Stimulated activated naive CD4-positive, alpha-beta T cell (primary cell): ENCODE results near the gene R3HDM1.
"Not testable (repeated sequence)": the region's sequence is repeated elsewhere in the genome, so short reads cannot be mapped to it uniquely, and the experiment has no call there.

ENCODE experiments used
- DNase-seq, 6 experiments: peaks; one replicate each; lab custom pipeline; 2025; lab: John Stamatoyannopoulos, UW

R3HDM1 gene

GRCh38 chr2:135709992-135710391 is 178.7 kb downstream of the R3HDM1 start:
- peak; percentile 30 to 79 (median 56) for DNase-seq

GRCh38 chr2:135715086-135715485 is 183.8 kb downstream of the R3HDM1 start:
- DNase-seq: not testable (repeated sequence)

- DNase-seq: no peak
These were observed 196.9 kb downstream of the R3HDM1 start for GRCh38 chr2:135728064-135728743.

GRCh38 chr2:135732561-135732960 is 201.3 kb downstream of the R3HDM1 start:
- DNase-seq: no peak

GRCh38 chr2:135733045-135733444 is 201.8 kb downstream of the R3HDM1 start:
- DNase-seq: no peak

- no peak for DNase-seq
These were observed 205.3 kb downstream of the R3HDM1 start for GRCh38 chr2:135736546-135736945.

GRCh38 chr2:135740206-135740605 is 208.9 kb downstream of the R3HDM1 start:
- no peak for DNase-seq

GRCh38 chr2:135741043-135741394 is 209.7 kb downstream of the R3HDM1 start:
- no peak for DNase-seq

DNA sequence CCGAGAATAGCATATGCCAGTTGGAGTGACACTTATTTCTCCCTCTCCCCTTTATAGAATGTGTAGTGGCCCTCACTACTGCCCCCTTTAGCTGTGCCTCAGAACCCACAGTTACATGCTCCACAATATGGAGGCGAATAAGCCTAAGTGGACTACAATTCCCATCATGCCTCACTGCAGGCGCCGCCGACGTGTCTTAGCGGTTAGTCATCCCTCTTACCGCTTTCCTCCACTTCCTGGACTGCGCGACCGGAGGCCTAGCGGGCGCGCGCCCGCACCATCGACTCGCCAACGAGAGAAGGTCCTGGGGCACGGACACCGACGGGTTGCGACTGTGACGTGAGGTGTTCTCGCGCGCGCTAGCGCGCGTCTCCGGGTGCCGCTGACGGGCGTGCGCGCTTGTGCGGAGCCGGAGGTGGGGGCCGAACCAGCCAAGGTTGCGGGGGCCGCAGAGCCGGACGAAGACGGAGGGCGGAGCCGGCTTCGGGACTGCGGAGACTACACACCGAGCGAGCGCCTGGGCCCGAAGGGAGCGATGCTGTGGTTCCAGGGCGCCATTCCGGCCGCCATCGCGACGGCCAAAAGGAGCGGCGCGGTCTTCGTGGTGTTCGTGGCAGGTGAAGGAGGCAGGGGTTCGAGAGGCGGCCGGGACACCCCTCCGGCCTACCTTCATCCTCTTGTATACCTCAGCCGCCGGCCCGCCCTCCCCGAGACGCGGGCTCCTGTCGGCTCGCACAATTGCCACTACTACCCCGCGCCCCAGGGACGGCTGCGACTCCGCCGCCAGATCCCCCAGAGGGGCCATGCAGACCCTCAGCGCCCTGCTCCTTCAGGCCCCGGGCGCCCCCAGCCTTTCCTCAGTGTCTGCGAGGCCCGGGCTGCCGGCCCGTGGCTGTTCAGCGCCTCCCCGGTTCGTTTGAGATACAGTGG is 210.4 kb downstream of the R3HDM1 start, which contains the start of gene UBXN4:
TSS of gene UBXN4 (plus strand) at position 461 of the 930 bp plus-strand sequence. CDS start at position 536, 75 bp downstream.
- DNase-seq: peak; percentile 85 to 93 (median 89)

GRCh38 chr2:135742325-135742757 is 211.1 kb downstream of the R3HDM1 start:
- DNase-seq: peak; percentile 16 to 63 (median 39)

DNA sequence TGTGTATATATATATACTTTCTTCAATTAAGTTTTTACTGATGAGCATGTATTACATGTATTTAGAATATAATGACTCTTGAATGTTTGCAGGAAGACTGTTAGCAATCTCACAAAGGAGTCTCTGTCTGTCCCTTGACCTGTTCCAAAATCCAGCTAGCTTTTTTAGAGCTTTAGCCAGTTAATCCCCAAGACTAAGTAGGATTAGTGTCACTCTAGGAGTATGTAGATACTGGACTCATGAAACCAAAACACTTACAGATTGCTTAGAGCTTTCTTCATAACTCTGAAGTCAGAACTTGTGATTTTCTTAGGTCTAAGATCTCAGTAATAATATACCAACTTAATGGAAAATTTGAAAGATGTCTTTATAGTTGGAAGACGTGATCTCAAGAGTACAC is 212.6 kb downstream of the R3HDM1 start:
- DNase-seq: no peak

- no peak for DNase-seq
These were observed 213.6 kb downstream of the R3HDM1 start for GRCh38 chr2:135744760-135745314.

DNA sequence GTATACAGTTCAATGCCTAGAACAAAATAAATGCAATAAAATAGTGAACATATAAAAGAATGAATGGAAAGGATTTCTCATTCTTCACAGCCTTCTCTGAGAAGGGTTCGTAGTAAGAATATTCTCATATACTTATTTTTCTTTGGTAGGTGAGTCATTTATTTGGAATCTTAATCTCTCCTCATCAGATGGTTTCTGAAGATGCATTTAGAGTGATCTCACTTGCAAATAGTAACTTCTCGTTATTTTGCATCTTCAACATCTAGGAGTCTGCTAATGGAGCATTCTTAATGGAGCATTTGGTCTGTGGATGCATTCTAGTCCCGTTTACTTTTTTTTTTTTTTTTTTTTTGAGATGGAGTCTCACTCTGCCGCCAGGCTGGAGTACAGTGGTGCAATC is 214.3 kb downstream of the R3HDM1 start:
- no peak for DNase-seq

- no peak for DNase-seq
These were observed 224.3 kb downstream of the R3HDM1 start for GRCh38 chr2:135755573-135755972.

DNA sequence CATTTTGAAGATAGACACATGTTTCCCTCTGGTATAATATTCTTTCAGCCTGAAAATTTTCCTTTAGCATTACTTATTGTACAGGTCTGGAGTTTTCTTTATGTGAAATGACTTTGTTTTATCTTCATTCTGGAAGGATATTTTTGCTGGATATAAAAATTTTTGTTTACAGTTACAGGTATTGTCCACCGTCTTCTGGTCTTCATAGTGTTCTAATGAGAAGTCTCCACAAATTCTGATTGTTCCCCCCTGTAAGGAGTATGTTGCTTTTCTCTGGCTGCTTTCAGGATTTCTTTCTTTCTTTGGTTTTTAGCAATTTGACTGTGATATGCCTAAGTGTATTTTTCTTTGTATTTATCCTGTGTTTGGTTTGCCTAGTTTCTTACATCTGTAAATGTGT is 225.4 kb downstream of the R3HDM1 start:
- DNase-seq: no peak

DNA sequence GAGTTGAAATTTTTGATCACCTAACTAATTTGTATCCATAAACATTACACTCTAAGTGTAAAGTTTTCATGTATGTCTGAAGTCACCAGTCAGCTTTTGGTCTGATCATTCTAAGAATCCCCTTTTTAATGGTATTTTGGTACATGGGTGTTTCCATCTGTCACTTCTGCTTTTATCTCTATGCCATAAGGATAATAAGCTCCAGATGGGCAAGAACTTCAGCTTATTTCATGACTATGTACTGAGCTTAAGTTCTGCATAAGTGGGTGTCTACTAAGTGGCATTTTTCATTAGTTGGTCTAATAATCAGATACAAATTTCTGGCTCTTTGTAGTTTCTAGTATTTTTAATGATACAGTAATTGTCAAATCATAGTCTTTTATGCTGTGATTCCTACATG is 230.7 kb downstream of the R3HDM1 start:
- DNase-seq: no peak

DNA sequence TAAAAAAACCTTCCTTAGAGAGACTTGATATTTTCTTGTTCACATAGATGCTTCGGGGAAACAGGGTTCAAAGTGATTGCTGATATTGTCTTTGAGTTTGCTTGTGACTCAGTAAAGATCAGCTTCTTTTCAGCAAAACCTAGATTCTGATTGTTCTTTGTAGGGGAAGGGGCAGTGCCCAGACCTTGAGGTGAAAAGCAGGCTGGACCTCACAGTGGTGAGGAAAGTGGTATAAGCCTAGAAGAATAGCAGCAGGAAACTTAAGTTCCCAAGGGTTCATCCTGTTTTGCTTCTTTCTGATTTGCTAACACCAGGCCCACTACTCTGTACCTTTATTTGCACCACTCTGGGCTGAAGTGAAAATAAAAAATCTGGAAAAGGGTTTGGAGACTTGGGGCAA is 231.2 kb downstream of the R3HDM1 start:
- DNase-seq: no peak

- DNase-seq: no peak
These were observed 237.6 kb downstream of the R3HDM1 start for GRCh38 chr2:135768863-135769262.

DNA sequence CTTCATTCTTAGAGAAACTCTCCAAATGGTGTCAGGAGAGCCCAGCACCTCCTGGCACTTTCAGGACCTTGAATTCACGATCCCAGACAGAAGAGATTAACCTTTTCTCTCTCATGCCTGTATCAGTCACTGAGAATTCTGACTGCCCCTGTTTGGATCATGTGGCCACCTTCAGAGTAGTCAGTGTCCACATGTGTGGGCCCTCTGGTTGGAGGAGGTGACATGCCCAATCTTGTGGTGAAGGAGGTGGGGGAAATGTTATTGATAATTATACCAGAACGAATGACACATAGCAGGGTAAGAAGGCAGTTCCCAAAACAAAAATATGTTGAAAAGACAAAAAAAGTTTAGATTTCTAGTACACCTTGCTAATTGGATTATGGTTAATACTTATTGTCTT is 242.0 kb downstream of the R3HDM1 start:
- DNase-seq: no peak

GRCh38 chr2:135773917-135774316 is 242.6 kb downstream of the R3HDM1 start:
- no peak for DNase-seq
